GM12801 (cell line): ENCODE data around the gene NTM.

Experiments
- TF ChIP-seq, protein P1 (sequence below): IDR thresholded peaks from one replicate; pipeline ENCODE4 v1.5.1; 2011; ENCODE audit warnings: control low read depth; ENCODE audit not compliant: insufficient read length; ENCODE audit errors: extremely low read depth

NTM gene

DNA sequence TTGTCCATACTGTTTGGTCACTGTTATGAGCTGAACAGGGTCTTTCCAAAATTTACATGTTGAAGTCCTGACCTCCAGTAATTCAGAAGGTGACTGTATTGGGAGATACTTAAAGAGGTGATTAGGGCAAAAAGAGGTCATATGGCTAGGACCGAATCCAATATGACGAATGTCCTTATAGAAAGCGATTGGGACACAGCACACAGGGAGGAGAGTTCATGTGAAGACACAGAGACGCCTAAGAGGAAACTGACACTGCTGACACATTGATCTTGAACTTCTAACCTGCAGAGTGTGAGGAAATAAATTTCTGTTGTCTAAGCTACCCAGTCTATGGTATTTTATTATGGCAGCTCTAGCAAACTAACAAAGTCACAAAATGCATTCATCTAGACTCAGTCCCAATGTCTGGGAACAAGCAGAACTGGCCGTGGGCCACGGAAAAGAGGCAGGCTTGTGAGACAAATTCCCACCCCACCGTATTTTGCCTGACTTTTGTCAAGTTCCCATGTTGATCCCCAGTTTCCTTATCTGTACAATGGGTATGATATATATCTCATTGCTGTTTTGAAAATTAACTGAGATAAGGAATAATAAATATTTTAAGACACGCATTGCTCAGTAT is 295.0 kb downstream of the NTM start:
- TF ChIP-seq, protein P1, sequence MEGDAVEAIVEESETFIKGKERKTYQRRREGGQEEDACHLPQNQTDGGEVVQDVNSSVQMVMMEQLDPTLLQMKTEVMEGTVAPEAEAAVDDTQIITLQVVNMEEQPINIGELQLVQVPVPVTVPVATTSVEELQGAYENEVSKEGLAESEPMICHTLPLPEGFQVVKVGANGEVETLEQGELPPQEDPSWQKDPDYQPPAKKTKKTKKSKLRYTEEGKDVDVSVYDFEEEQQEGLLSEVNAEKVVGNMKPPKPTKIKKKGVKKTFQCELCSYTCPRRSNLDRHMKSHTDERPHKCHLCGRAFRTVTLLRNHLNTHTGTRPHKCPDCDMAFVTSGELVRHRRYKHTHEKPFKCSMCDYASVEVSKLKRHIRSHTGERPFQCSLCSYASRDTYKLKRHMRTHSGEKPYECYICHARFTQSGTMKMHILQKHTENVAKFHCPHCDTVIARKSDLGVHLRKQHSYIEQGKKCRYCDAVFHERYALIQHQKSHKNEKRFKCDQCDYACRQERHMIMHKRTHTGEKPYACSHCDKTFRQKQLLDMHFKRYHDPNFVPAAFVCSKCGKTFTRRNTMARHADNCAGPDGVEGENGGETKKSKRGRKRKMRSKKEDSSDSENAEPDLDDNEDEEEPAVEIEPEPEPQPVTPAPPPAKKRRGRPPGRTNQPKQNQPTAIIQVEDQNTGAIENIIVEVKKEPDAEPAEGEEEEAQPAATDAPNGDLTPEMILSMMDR = no peak

DNA sequence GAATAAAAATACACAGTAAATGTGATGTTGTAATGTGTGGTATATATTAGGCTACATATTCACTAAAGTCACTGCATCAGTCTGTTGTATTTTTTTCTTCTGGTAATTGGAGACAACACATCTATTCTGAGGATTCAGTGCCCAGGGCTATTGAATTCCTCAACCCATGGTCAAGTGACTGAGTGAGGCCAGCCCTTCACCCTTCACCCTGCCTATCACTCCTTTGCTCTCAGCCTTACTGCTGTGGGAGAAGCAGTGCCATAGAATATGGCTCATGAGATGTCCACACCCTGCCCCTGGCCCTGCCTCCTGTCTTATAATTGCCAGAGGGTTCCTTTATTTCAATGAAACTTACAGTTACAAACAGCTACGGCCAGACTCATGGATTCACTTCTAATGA is 295.6 kb downstream of the NTM start:
- TF ChIP-seq, protein P1 = no peak

DNA sequence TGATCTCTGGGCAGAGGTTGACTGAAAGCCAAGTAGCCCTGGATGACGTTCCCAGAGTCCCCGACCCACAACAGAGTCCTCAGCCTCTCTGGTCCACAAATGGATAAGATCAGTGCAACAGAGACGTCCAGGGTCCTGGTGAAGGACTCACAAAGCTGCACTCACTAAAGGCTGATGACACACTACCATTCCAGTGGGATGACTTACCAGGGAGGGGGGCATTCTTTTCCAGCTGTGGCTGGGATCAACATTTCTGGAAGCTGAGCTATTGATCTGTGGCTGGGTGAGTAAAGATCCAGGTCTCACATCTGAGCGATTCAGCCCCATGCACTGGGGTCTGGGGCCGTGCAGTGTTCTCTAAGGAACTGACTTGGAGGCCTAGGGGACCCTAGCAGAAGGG is 296.2 kb downstream of the NTM start:
- TF ChIP-seq, protein P1 = no peak

DNA sequence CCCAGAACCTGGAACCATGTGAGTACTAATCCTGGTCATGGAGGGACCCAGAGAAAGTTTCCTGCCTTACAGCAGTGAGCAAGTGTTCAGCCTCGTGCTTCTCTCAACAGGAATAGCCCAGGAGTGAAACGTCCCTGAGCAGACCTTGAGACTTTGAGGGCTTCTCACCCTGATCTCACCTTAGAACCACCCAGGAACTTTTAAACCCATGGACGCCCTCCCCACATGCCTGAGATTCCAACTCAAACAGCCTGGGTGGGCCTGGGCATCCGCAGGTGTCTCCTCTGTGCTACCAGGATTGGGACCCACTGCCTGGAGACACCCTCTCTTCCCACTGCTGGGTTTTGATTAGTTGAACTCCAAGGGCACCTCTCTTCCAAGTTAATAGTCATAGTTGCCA is 297.2 kb downstream of the NTM start:
- TF ChIP-seq, protein P1 = no peak

DNA sequence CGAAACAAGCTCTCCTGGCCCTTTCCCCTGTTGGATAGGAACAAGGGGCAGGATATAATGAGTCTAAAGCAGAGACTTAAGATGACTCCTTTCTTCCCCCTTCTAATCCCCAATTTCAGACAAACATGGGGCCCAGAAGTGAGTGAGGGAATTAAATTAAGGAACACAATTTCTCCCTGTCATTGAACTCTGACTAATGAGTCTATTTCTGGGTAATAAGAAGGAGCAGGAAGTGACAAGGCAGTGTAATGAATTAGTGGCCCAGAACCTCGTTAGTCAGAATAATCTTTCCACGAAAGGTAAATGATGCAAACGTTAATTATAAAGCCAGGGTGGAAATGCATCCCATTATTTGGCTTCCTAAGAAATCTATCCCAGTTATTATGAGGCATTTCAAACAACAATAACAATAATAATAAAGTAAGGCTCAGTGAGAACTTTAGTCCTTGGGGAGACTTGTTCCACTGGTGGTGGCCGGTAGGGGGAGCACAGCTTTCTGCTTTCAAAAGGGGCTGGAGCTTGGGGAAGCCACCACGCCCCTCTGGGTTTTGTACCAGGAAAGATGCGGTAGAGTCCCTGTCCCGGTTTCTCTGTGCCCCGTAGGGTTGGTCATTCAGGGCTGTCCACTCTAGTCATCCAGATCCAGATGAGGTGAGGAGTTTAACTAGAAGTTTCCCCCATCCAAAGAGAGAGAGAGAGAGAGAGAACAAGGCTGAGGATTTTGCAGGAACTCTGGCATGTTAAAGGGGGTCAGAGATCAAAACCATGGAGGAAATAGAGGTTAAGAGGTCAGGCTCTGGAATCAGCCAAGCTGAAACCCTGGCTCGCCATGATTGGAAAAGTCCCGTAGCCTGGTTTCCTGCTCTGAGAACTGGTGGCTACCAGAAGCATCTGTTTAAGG is 298.3 kb downstream of the NTM start:
- TF ChIP-seq, protein P1 = no peak

DNA sequence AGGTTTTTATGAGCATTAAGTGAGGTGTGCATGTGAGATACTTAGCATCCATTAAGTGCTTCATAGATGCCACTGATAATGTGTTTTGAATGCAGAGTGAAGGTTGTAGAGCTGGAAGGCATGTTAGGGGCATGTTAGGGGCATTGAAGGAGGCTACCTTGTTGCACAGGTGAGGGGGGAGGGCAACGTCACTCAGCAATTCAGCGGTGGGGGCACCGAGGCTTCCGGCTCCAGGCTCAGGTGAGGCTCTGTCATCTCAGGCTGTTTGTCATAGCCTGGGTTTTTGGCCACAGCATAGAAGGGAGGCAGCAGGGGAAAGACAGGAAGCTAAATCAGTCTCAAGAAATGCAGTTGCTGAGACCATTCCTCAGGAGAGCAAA is 299.0 kb downstream of the NTM start:
- TF ChIP-seq, protein P1 = no peak

DNA sequence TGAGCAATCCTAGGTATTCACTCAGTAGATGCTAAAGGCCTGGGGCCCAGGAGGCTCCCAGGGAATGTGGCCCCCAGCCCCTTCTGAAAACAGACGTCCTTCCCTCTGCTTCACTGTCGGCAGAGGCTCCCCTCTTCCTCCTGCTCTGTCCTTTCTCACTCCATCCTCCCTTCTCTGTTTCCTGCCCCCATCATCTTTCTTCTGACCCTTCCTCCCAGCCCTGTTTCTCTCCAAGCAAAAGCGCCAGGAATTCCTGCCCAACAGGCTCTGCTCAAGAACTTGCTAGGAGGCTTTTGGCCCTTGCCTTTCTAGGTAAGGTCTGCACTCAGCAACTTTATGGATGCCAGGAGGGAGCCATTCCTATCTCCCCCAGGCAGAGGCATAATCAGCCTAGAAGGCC is 300.5 kb downstream of the NTM start:
- TF ChIP-seq, protein P1 = no peak
